Measurements from ENCODE around the gene KRT86.

DNA sequence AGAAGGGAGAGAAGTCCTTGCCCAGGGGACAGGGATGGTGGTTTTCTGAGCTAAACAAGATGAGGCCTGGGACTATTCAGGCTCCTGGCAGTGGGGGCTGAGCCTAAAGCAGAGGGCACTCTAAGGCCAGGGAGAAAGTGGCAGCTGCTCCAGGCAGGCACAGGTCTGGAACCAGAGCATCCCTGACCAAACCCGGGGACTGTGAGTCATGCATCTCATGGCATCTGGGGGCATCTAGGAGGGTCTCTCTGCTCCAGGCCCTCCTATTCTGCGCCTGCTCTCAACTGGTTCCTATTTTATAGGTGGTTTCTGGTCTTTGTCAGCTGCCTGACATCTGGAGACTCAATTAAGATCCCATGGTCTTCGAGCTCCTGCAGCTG lies 29.8 kb upstream of the KRT86 start:
- TF ChIP-seq, protein P1, sequence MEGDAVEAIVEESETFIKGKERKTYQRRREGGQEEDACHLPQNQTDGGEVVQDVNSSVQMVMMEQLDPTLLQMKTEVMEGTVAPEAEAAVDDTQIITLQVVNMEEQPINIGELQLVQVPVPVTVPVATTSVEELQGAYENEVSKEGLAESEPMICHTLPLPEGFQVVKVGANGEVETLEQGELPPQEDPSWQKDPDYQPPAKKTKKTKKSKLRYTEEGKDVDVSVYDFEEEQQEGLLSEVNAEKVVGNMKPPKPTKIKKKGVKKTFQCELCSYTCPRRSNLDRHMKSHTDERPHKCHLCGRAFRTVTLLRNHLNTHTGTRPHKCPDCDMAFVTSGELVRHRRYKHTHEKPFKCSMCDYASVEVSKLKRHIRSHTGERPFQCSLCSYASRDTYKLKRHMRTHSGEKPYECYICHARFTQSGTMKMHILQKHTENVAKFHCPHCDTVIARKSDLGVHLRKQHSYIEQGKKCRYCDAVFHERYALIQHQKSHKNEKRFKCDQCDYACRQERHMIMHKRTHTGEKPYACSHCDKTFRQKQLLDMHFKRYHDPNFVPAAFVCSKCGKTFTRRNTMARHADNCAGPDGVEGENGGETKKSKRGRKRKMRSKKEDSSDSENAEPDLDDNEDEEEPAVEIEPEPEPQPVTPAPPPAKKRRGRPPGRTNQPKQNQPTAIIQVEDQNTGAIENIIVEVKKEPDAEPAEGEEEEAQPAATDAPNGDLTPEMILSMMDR (IDR thresholded peaks at IDR 0.05; ENCODE audit: low read depth, low read length), result no peak; the same call in 1 of the 2 replicates
- no peak for TF ChIP-seq EZH2phosphoT487 (IDR thresholded peaks at IDR 0.05; ENCODE audit: low read depth)

Data from OCI-LY3 (cell line).